HepG2 (cell line): ENCODE results near the gene SRCAP. TPM values are rescaled to one million over a fixed set of nuclear protein-coding genes. Genes with fewer than 3 reads are reported as not detected.
A peak's percentile ranks its signal among the peaks of the same experiment; 100 is the strongest.

ENCODE experiments used
- CERS6 ChIP-seq: sonication (generic); formaldehyde crosslinking; IDR thresholded peaks from 2 replicates; pipeline ENCODE4 v1.5.0; 2020; ENCODE audit warnings: missing genetic modification reagents
- JUNB ChIP-seq: sonication (generic); formaldehyde crosslinking; IDR thresholded peaks from 2 replicates; pipeline ENCODE4 v1.8.0; 2022; ENCODE audit warnings: missing genetic modification reagents, mild to moderate bottlenecking, borderline replicate concordance
- MLLT10 ChIP-seq: sonication (generic); formaldehyde crosslinking; IDR thresholded peaks from 2 replicates; pipeline ENCODE4 v1.4.0; 2020; ENCODE audit warnings: missing genetic modification reagents
- NCOA1 ChIP-seq: sonication (generic); formaldehyde crosslinking; IDR thresholded peaks from 2 replicates; pipeline ENCODE4 v1.9.0; 2021; ENCODE audit warnings: missing genetic modification reagents
- POGZ ChIP-seq: sonication (generic); formaldehyde crosslinking; IDR thresholded peaks from 2 replicates; pipeline ENCODE4 v1.4.0; 2020; ENCODE audit warnings: mild to moderate bottlenecking, missing genetic modification reagents
- RBFOX2 ChIP-seq: fragments of 200-400 bp; formaldehyde crosslinking; IDR thresholded peaks from 2 replicates; pipeline ENCODE4 v1.6.1; 2017; ENCODE audit warnings: low read depth, mild to moderate bottlenecking, low read length
- RFXAP ChIP-seq: sonication (generic); formaldehyde crosslinking; IDR thresholded peaks from 2 replicates; pipeline ENCODE4 v1.4.0; 2020; ENCODE audit warnings: missing genetic modification reagents, borderline replicate concordance
- SNAPC4 ChIP-seq: sonication (generic); formaldehyde crosslinking; IDR thresholded peaks from 2 replicates; pipeline ENCODE4 v1.4.0; 2020; ENCODE audit warnings: mild to moderate bottlenecking, missing genetic modification reagents
- ZFP41 ChIP-seq: sonication (generic); formaldehyde crosslinking; IDR thresholded peaks from 2 replicates; pipeline ENCODE4 v1.4.0; 2020; ENCODE audit warnings: mild to moderate bottlenecking, missing genetic modification reagents, borderline replicate concordance
- ZHX1 ChIP-seq: sonication (generic); formaldehyde crosslinking; IDR thresholded peaks from 2 replicates; pipeline ENCODE4 v1.8.1; 2022; ENCODE audit warnings: low read depth, mild to moderate bottlenecking, missing genetic modification reagents
- ZMAT3 ChIP-seq: sonication (generic); formaldehyde crosslinking; conservative IDR thresholded peaks from 2 replicates; pipeline ENCODE4 v1.7.0; 2021; ENCODE audit warnings: missing genetic modification reagents
- ZNF530 ChIP-seq: sonication (generic); formaldehyde crosslinking; IDR thresholded peaks from 2 replicates; pipeline ENCODE4 v1.5.0; 2020; ENCODE audit warnings: low read depth, mild to moderate bottlenecking, missing genetic modification reagents
- ZNF562 ChIP-seq: sonication (generic); formaldehyde crosslinking; IDR thresholded peaks from 2 replicates; pipeline ENCODE4 v1.8.0; 2022; ENCODE audit warnings: missing genetic modification reagents, borderline replicate concordance
- ZNF687 ChIP-seq: sonication (generic); formaldehyde crosslinking; IDR thresholded peaks from 2 replicates; pipeline ENCODE4 v1.5.1; 2020; ENCODE audit warnings: mild to moderate bottlenecking, missing genetic modification reagents, moderate library complexity
- ZNF713 ChIP-seq: sonication (generic); formaldehyde crosslinking; IDR thresholded peaks from 2 replicates; pipeline ENCODE4 v1.4.0; 2020; ENCODE audit warnings: mild to moderate bottlenecking, missing genetic modification reagents
- ZNF879 ChIP-seq: sonication (generic); formaldehyde crosslinking; IDR thresholded peaks from 2 replicates; pipeline ENCODE4 v1.8.1; 2023; ENCODE audit warnings: missing genetic modification reagents
- polyA plus RNA-seq, 8 experiments: library from polyadenylated mRNA; depleted of rRNA in 3 of 8; stranded (reverse) in 7 of 8; unstranded in 1 of 8; fragments of >200 nt; fragmentation: Illumina TruSeq in 4 of 8; extraction: Trizol in 4 of 8; gene quantifications; 2 replicates each; pipeline versions ENCODE4 v1.2.1 to v1.2.3, GENCODE V29; 2011 to 2016; ENCODE audit warnings: low read depth in 4 of 8, missing spikeins in 1 of 8, mixed read lengths in 1 of 8; ENCODE audit not compliant: insufficient read depth in 1 of 8
- total RNA-seq, 5 experiments: library from RNA; depleted of rRNA; stranded (reverse); fragments of >200 nt; fragmentation: Illumina TruSeq; extraction: Trizol; gene quantifications; 2 replicates each; pipeline ENCODE4 v1.2.3, GENCODE V29; 2016; ENCODE audit warnings: low read depth in 1 of 5

The SRCAP gene
- total and polyA plus RNA-seq, 2 of the 13 experiments (the other 11 are each of a cell fraction or from before 2014, with no cell fraction given), result 4.9 to 9.0 TPM

- TF ChIP-seq ZNF687 (CRISPR knock-in tag), result 0 out of 2 replicates have a peak, but pooled peaks have one; percentile 2
- no peak for TF ChIP-seq POGZ (CRISPR knock-in tag)
- TF ChIP-seq ZFP41 (CRISPR knock-in tag), result no peak
- TF ChIP-seq SNAPC4, result no peak
- no peak for TF ChIP-seq ZHX1
- TF ChIP-seq ZNF879 (CRISPR knock-in tag), result no peak
- TF ChIP-seq RFXAP (CRISPR knock-in tag), result no peak
- TF ChIP-seq RBFOX2, result peak; percentile 27; the same call in 1 of the 2 replicates
- no peak for TF ChIP-seq ZNF713 (CRISPR knock-in tag)
- TF ChIP-seq NCOA1, result no peak
- no peak for TF ChIP-seq ZMAT3
- no peak for TF ChIP-seq CERS6
- no peak for TF ChIP-seq JUNB (CRISPR knock-in tag)
- TF ChIP-seq MLLT10 (CRISPR knock-in tag), result 0 out of 2 replicates have a peak, but pooled peaks have one; percentile 44
- no peak for TF ChIP-seq ZNF530 (CRISPR knock-in tag)
- no peak for TF ChIP-seq ZNF562 (CRISPR knock-in tag)
Observed at GRCh38 chr16:30782486-30783279, 83.7 kb downstream of the SRCAP start (continued).
